Adipocyte (in vitro differentiated cells): Measurements from ENCODE around the gene ATRAID.

Experiments
- DNase-seq: peaks from one replicate; pipeline ENCODE4 v3.0.0-alpha.2; 2015; ENCODE audit warnings: low read depth
- H3K27me3 ChIP-seq: replicated peaks from 2 replicates; pipeline ENCODE4 v1.7.0; 2013; ENCODE audit warnings: mild to moderate bottlenecking, low read length, moderate library complexity; ENCODE audit not compliant: control insufficient read depth, insufficient read depth
- H3K36me3 ChIP-seq: 2 replicates; pipeline ENCODE4 v1.7.0; 2013; ENCODE audit warnings: low read length, mild to moderate bottlenecking, moderate library complexity; ENCODE audit not compliant: control insufficient read depth, insufficient read depth, severe bottlenecking
- H3K4me1 ChIP-seq: 2 replicates; pipeline ENCODE4 v1.7.0; 2013; ENCODE audit warnings: mild to moderate bottlenecking, low read length, moderate library complexity; ENCODE audit not compliant: control insufficient read depth, insufficient read depth
- H3K4me3 ChIP-seq: 2 replicates; pipeline ENCODE4 v1.7.0; 2013; ENCODE audit warnings: mild to moderate bottlenecking, low read length, moderate library complexity
- H3K9ac ChIP-seq: 2 replicates; pipeline ENCODE4 v1.7.0; 2013; ENCODE audit warnings: mild to moderate bottlenecking, low read length, moderate library complexity
- H3K9me3 ChIP-seq: 2 replicates; pipeline ENCODE4 v1.7.0; 2013; ENCODE audit warnings: mild to moderate bottlenecking, low read length, moderate library complexity; ENCODE audit not compliant: control insufficient read depth

The ATRAID gene

DNA sequence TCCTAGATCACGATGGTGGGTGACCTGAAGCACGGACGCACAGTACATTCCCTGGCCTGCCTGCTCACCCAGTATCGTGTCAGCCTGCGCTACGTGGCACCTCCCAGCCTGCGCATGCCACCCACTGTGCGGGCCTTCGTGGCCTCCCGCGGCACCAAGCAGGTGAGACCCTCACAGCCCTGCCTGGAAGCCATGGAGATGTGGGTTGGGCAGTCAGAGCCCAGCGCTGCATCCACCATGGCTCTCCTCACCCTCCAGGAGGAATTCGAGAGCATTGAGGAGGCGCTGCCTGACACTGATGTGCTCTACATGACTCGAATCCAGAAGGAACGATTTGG lies 30.7 kb downstream of the ATRAID start:
- H3K9ac ChIP-seq, result no peak overlapping the region
- DNase-seq, result no peak
- no peaks in the 10 kb centered on the region for H3K9me3 ChIP-seq
- no peaks in the 10 kb centered on the region for H3K4me1 ChIP-seq
- no peak overlapping the region for H3K4me3 ChIP-seq
- H3K36me3 ChIP-seq, result peaks cover 69% of the 10 kb centered on the region
- H3K27me3 ChIP-seq, result no peaks in the 10 kb centered on the region

DNA sequence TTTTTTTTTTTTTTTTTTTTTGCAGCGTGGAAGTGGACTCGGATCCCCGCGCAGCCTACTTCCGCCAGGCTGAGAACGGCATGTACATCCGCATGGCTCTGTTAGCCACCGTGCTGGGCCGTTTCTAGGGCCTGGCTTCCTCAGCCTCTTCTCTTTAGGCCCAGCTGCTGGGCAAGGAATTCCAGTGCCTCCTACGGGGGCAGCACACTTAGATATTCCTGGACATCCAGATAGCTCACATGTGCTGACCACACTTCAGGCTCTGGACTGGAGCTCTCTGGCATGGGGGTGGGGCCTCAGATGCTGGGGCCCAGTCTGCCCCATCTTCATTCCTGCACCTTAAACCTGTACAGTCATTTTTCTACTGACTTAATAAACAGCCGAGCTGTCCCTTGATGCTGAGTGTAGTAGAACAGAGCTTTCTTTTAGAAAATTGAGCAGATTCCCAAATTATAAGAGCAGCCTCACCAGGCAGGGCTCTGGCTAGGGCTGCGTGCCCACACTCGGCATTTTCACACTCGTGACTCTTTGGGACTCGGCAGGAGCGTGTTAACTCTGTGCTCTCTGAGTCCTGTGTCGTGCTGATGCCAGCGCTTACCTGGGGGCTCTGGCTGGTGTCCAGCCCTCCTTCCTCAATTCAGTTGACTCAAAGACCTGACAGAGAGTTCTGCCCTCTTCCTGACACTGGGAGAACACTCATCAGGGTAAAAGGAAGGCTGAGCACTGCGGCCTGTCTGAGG lies 31.7 kb downstream of the ATRAID start:
- no peak for DNase-seq
- H3K9ac ChIP-seq, result no peak overlapping the region
- peaks cover 60% of the 10 kb centered on the region for H3K36me3 ChIP-seq
- no peaks in the 10 kb centered on the region for H3K4me1 ChIP-seq
- peaks cover 7% of the 10 kb centered on the region for H3K27me3 ChIP-seq
- no peaks in the 10 kb centered on the region for H3K9me3 ChIP-seq
- H3K4me3 ChIP-seq, result no peak overlapping the region

DNA sequence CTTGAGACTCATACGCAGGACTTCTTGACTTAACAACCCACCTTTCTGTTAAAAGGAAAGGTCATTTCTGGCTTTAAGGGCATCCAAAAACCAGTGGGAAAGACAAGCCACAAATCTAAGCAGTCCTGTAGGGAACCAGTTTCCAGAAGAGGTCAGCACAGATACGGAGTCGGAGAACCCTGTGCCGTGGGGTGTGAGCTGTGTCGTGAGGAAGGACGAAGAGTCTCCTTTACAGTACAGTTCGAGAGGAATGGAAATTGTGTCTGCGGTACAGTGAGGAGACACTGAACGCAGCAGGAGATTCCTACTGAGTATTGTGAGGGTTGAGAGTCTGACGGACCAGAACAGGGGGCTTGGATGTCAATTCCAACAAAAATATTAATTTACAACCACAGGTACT lies 33.3 kb downstream of the ATRAID start:
- DNase-seq, result no peak
- Histone ChIP-seq H3K9me3 (no peaks in the 10 kb centered on the region), H3K4me3 (no peak overlapping the region), H3K9ac (no peak overlapping the region), H3K27me3 (peaks cover 10% of the 10 kb centered on the region), H3K4me1 (no peaks in the 10 kb centered on the region), H3K36me3 (peaks cover 45% of the 10 kb centered on the region)

DNA sequence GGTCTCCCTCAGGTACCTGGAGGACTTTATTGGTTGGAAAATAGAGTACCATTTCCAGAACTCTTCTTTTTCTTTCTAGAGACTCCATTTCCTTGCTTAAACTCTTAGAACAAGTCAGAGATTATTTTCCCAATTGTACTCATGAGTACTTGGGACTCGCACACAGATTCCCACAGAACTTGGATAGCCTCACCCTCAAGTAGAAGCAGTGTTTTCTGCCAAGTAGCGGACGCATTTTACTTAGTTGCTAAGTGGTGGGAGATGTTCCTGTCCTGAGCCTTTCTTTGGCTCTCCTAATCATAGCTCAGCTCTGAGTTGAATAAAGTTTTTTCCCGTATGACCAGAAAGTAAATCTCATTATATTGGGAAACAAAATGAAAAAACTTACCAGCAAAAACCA lies 33.8 kb downstream of the ATRAID start:
- Histone ChIP-seq H3K9me3 (no peaks in the 10 kb centered on the region), H3K9ac (no peak overlapping the region), H3K4me3 (no peak overlapping the region), H3K36me3 (peaks cover 40% of the 10 kb centered on the region), H3K27me3 (peaks cover 15% of the 10 kb centered on the region), H3K4me1 (no peaks in the 10 kb centered on the region)
- no peak for DNase-seq

DNA sequence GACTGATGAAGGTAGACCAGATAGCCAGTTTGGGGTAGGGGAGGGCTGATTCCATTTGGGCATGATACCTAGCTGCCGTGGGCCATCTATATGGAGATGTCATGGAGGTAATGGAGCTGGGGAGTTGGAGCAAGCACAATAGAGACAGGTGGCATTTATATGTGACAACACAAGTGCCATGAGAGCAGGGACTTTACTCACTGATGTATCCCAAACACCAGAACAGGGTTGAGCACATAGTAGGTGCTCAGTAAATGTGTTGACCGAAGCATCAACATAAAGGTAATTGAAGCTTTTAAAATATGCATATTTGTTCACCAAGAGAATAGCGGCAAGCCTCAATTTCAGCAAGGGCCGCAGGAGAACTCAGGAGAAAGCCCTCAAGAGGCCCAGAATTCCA lies 36.1 kb downstream of the ATRAID start:
- peaks cover 17% of the 10 kb centered on the region for H3K36me3 ChIP-seq
- H3K4me1 ChIP-seq, result no peaks in the 10 kb centered on the region
- no peaks in the 10 kb centered on the region for H3K9me3 ChIP-seq
- H3K27me3 ChIP-seq, result peaks cover 27% of the 10 kb centered on the region
- no peak for DNase-seq
- H3K4me3 ChIP-seq, result no peak overlapping the region
- H3K9ac ChIP-seq, result no peak overlapping the region

DNA sequence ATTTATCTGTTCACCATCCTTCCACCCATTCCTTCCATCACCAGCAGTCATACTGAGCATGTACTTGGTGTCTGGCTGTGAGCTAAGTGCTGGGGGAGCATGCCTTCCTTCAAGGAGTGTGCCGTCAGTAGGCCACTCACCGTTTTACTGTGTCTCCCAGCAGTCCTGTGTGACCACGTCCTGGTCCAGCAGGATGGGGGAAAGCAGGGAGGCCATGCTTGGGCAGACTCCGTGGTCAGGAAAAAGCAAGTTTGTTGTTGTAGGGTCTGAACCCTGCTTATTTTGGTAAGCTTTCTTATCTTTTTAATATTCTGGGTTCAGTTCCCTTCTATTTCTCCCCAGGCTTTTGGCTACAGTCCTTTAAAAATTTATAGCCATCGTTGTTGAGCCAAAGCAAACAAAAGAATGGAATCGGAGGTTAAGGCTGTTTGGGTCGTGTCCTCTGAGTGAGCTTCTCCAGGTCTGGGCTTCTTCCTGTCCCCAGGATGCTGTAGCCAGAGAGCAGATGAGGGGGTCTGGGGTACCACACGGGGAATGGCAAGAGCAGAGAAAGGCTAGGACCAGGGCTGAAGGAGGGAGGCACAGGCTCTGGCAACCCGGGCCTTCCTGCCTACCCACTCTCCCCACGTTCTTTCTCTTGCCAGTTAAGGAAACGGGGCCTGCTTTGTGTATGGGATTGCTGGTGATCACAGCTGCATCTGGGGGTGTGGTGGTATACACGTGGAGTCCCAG lies 37.5 kb downstream of the ATRAID start:
- peaks cover 27% of the 10 kb centered on the region for H3K27me3 ChIP-seq
- H3K4me3 ChIP-seq, result no peak overlapping the region
- H3K9ac ChIP-seq, result no peak overlapping the region
- DNase-seq, result no peak
- H3K9me3 ChIP-seq, result no peaks in the 10 kb centered on the region
- no peaks in the 10 kb centered on the region for H3K4me1 ChIP-seq
- peaks cover 3% of the 10 kb centered on the region for H3K36me3 ChIP-seq

DNA sequence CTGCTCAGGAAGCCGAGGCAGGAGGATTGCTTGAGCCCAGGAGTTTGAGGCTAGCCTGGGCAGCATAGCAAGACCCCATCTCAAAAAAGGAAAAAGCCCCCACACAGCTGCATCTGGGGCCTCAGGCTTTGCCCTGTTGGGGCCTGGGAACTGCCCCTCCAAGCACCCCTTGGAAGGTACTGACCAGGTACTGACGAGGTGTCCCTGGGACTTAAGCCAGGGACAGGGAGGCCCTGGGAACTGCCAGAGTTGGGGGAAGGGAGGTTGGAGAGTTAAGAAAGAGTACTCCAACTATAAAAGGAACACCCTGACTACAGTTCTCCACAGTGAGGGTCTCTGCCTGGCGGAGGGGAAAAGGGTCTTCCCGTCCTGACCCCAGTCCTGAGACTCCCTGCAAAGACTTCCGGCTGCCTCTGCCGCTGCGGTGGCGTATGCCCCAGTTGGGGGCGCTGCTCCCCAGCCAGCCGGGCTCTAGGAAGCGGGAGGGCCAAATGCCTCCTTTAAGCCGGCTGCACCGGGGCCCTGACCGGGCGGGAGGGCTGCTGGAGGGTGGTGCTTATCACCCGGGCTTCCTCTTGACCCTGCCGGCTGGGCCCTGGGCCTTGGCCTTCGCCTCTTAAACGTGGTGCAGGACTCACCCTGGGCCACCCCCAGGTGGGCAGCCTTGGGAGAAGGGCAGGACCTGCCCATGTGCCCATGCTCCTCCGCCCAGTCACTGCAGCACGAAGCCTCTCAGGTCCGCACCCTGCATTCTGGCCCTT lies 38.2 kb downstream of the ATRAID start:
- Histone ChIP-seq H3K9me3 (no peaks in the 10 kb centered on the region), H3K36me3 (no peaks in the 10 kb centered on the region), H3K9ac (no peak overlapping the region), H3K4me1 (peaks cover 5% of the 10 kb centered on the region), H3K4me3 (no peak overlapping the region), H3K27me3 (peaks cover 27% of the 10 kb centered on the region)
- no peak for DNase-seq

DNA sequence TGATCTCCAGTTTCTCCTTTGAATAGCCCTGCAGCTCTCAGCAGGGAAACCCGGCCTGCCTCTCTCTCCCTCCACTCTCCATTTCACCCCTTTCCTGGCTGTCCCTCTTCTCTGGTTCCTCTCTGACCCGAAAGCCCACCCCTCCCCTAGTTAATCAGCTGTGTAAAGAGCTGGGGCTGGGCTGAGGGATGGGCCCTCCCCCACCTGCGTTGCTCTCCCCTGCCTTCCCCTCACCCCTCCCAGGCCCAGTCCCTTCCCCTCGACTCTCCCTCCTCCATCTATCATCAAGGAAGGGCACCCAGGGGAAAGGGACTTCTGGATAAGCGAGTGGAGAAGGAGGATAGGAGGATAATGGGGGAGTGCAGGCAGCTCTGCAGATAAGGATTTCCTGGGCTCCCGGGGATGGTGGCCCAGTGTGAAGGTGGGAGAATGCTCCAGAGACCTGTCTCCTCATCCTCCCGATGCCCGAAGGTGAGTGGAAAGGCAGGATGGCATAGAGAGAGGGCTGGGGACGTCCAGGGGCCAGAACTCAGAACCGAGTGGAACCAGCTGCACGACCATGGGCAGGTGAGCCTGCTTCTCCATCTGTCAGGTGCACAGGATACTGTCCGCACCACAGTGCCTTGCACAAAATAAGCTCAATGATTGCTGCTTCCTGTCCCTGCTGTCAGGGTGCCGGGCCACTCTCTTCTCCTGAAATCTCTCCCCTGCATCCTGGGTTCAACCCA lies 39.0 kb downstream of the ATRAID start:
- peaks cover 12% of the 10 kb centered on the region for H3K4me1 ChIP-seq
- H3K4me3 ChIP-seq, result no peak overlapping the region
- H3K36me3 ChIP-seq, result no peaks in the 10 kb centered on the region

DNA sequence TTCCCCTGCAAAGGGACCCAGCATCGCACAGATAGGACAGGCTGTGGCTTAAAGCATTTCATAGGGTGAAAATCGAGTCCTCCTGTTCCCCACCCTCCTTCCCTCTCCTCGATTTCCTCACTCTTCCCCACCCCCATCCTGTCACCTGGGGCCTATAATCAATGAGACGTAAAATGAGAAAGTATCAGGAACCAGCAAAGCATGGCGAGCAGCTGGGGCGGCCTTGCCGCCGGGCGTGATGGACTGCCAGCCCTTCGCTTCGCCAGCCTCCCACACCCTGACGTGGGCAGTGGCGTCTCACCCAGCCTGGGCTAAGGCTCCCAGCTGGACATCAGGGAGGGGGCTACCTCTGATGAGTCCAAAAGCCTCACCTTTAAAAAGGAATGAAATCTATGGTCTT lies 39.9 kb downstream of the ATRAID start:
- Histone ChIP-seq H3K4me3 (no peak overlapping the region), H3K9ac (no peak overlapping the region), H3K27me3 (peaks cover 27% of the 10 kb centered on the region), H3K36me3 (no peaks in the 10 kb centered on the region), H3K4me1 (peaks cover 16% of the 10 kb centered on the region), H3K9me3 (no peaks in the 10 kb centered on the region)
- no peak for DNase-seq

More for the DNA sequence above, 39.0 kb downstream of the ATRAID start:
- DNase-seq, result no peak
- no peaks in the 10 kb centered on the region for H3K9me3 ChIP-seq
- H3K27me3 ChIP-seq, result peaks cover 27% of the 10 kb centered on the region
- H3K9ac ChIP-seq, result no peak overlapping the region

DNA sequence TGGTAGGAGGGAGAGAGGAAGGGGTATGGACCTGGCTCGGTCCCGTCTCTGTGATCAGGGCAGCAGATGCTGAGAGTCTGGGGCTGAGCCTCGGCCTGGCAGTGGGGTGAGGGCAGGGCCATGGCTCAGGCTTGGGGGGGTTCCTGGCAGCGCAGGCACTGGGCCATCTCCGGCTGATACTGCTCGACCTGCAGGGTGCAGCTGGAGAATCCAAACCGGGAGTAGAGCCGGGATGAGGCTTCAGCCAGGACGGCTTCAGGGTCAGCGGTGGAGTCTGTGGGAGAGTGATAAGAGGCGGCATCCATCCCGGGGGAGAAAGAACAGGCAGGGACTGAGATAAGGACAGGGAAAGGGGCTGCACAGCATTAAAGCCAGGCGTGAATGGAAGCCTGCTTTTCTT lies 43.3 kb downstream of the ATRAID start:
- Histone ChIP-seq H3K27me3 (peaks cover 24% of the 10 kb centered on the region), H3K4me1 (peaks cover 16% of the 10 kb centered on the region), H3K4me3 (peak overlapping the region; percentile 29), H3K36me3 (no peaks in the 10 kb centered on the region), H3K9me3 (no peaks in the 10 kb centered on the region), H3K9ac (no peak overlapping the region)
- DNase-seq, result no peak

DNA sequence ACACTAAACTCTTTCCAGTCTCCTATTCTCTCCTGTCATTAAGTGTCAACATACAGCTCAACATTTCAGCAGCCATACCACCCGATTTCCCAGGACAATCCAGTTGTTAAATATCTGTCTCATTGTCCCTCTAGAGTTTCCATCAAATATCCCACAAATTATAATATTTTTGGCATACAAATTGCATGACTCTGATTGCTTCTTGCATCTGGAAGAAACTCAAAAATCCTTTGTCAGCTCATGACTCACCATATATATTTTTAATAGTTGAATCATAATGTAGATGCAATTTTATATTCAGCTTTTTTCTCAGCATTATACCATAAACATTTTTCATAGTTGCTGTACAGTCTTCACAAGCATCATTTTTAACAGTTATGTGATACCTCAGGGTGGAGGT lies 43.8 kb downstream of the ATRAID start:
- Histone ChIP-seq H3K9me3 (no peaks in the 10 kb centered on the region), H3K9ac (no peak overlapping the region), H3K4me1 (peaks cover 16% of the 10 kb centered on the region), H3K4me3 (peak overlapping the region; percentile 29), H3K27me3 (peaks cover 24% of the 10 kb centered on the region), H3K36me3 (no peaks in the 10 kb centered on the region)
- DNase-seq, result peak; percentile 72
